Neural cell (in vitro differentiated cells): ENCODE measurements around the gene PPFIBP1. TPM values are rescaled to one million over a fixed set of nuclear protein-coding genes. Genes with fewer than 3 reads are reported as not detected.

ENCODE experiments used
- H2AFZ ChIP-seq: fragments of 200-600, 300-800 bp; sonication (generic), shearing (Covaris generic); 2 replicates; pipeline ENCODE4 v1.6.0; 2014; ENCODE audit warnings: low read depth, mild to moderate bottlenecking, antibody characterized with exemption, low read length, moderate library complexity
- H3F3A ChIP-seq: fragments of 200-600 bp; shearing (Covaris generic); 2 replicates; pipeline ENCODE4 v1.6.1; 2016; ENCODE audit warnings: mild to moderate bottlenecking, moderate library complexity, mixed read lengths, antibody characterized with exemption, low read length; ENCODE audit not compliant: insufficient read depth, poor library complexity, severe bottlenecking
- H3K27ac ChIP-seq: fragments of 200-600, 300-800 bp; sonication (generic), shearing (Covaris generic); 2 replicates; pipeline ENCODE4 v1.5.1; 2014; ENCODE audit warnings: mild to moderate bottlenecking, low read length, moderate library complexity
- H3K27me3 ChIP-seq: fragments of 300-800, 200-600 bp; sonication (generic), shearing (Covaris generic); 2 replicates; pipeline ENCODE4 v1.6.0; 2014; ENCODE audit warnings: mild to moderate bottlenecking, low read depth, low read length, moderate library complexity; ENCODE audit not compliant: insufficient read depth
- H3K36me3 ChIP-seq: fragments of 300-800, 200-600 bp; sonication (generic), shearing (Covaris generic); 2 replicates; pipeline ENCODE4 v1.5.1; 2014; ENCODE audit warnings: mild to moderate bottlenecking, antibody characterized with exemption, low read length, moderate library complexity; ENCODE audit not compliant: insufficient read depth
- H3K4me2 ChIP-seq: fragments of 300-800, 200-600 bp; sonication (generic), shearing (Covaris generic); 2 replicates; pipeline ENCODE4 v1.6.0; 2014; ENCODE audit warnings: mild to moderate bottlenecking, low read length
- H3K4me3 ChIP-seq: fragments of 300-800, 200-600 bp; sonication (generic), shearing (Covaris generic); 2 replicates; pipeline ENCODE4 v1.5.1; 2014; ENCODE audit warnings: mild to moderate bottlenecking, low read length, moderate library complexity
- H3K79me2 ChIP-seq: fragments of 200-600 bp; shearing (Covaris generic); replicated peaks from 2 replicates; pipeline ENCODE4 v1.6.0; 2014; ENCODE audit warnings: mild to moderate bottlenecking, low read length, moderate library complexity; ENCODE audit not compliant: insufficient read depth
- H3K9ac ChIP-seq: fragments of 300-800, 200-600 bp; sonication (generic), shearing (Covaris generic); 2 replicates; pipeline ENCODE4 v1.6.1; 2016; ENCODE audit warnings: mild to moderate bottlenecking, low read length, mixed read lengths
- H3K9me2 ChIP-seq: fragments of 200-600 bp; shearing (Covaris generic); 2 replicates; pipeline ENCODE4 v1.6.1; 2016; ENCODE audit warnings: mild to moderate bottlenecking, low read length, mixed read lengths; ENCODE audit not compliant: insufficient read depth
- H3K9me3 ChIP-seq: fragments of 200-600, 300-800 bp; sonication (generic), shearing (Covaris generic); 2 replicates; pipeline ENCODE4 v1.6.1; 2016; ENCODE audit warnings: mild to moderate bottlenecking, mixed run types, low read length, moderate library complexity, mixed read lengths
- H4K20me1 ChIP-seq: fragments of 200-600 bp; shearing (Covaris generic); 2 replicates; pipeline ENCODE4 v1.6.1; 2016; ENCODE audit warnings: mild to moderate bottlenecking, mixed run types; ENCODE audit not compliant: insufficient read depth
- CTCF ChIP-seq: fragments of 450-650 bp; IDR thresholded peaks from 2 replicates; pipeline ENCODE4 v1.5.1; 2014; ENCODE audit warnings: antibody characterized with exemption, mild to moderate bottlenecking, moderate library complexity; ENCODE audit not compliant: poor library complexity, severe bottlenecking
- EP300 ChIP-seq: fragments of 450-650 bp; conservative IDR thresholded peaks from 2 replicates; pipeline ENCODE4 v1.6.1; 2014; ENCODE audit warnings: antibody characterized with exemption, mild to moderate bottlenecking, moderate library complexity; ENCODE audit not compliant: poor library complexity, severe bottlenecking
- EZH2 ChIP-seq: fragments of 200-600, 300-800 bp; shearing (Covaris generic), sonication (generic); IDR thresholded peaks from 2 replicates; pipeline ENCODE4 v1.6.1; 2014; ENCODE audit warnings: antibody characterized with exemption, low read length, borderline replicate concordance, mild to moderate bottlenecking; ENCODE audit not compliant: insufficient read depth, poor library complexity, severe bottlenecking
- MXI1 ChIP-seq: fragments of 450-650 bp; conservative IDR thresholded peaks from 2 replicates; pipeline ENCODE4 v1.6.1; 2014; ENCODE audit warnings: antibody characterized with exemption, mild to moderate bottlenecking; ENCODE audit not compliant: poor library complexity, severe bottlenecking
- POLR2AphosphoS5 ChIP-seq: IDR thresholded peaks from 2 replicates; pipeline ENCODE4 v1.6.1; 2012
- RAD21 ChIP-seq: fragments of 450-650 bp; conservative IDR thresholded peaks from 2 replicates; pipeline ENCODE4 v1.6.1; 2014; ENCODE audit warnings: antibody characterized with exemption, mild to moderate bottlenecking, moderate library complexity
- REST ChIP-seq: IDR thresholded peaks from 2 replicates; pipeline ENCODE4 v1.6.1; 2012; ENCODE audit warnings: borderline replicate concordance
- SMC3 ChIP-seq: fragments of 450-650 bp; conservative IDR thresholded peaks from 2 replicates; pipeline ENCODE4 v1.6.1; 2014; ENCODE audit warnings: antibody characterized with exemption, mild to moderate bottlenecking, moderate library complexity; ENCODE audit not compliant: poor library complexity
- TAF1 ChIP-seq: IDR thresholded peaks from 2 replicates; pipeline ENCODE4 v1.6.1; 2012; ENCODE audit warnings: low read depth
- polyA plus RNA-seq: library from polyadenylated mRNA; depleted of rRNA; stranded (reverse); fragments of >200 nt; gene quantifications from 2 replicates; pipeline ENCODE4 v1.2.3, GENCODE V29; 2014

PPFIBP1 gene
- polyA plus RNA-seq, 1 donor from 2014 or later, result 30.2 TPM

DNA sequence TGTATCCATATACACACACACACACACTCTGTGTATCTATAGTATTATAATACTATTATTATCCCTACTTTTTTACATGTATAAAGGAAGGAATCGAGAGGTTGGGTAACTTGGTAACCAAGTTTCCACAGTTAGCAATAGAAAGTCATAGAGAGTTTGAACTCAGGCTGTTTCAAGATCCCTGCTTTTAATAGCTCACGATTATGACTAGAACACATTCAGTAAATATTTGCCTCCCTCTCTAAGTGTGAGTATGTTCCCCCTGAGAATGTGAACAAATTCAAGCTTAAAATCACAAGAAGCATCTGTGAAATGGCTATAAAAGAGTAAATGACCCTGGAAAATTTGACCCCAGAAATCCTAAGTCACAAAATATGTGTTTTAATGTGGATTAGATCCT is 161.3 kb downstream of the PPFIBP1 start:
- Histone ChIP-seq H3K36me3 (peaks cover 10% of the 10 kb centered on the region), H3K9ac (no peak overlapping the region), H3K9me3 (no peaks in the 10 kb centered on the region), H3F3A (no peaks in the 10 kb centered on the region), H3K79me2 (no peaks in the 10 kb centered on the region), H3K27ac (no peak overlapping the region), H3K4me2 (no peak overlapping the region), H2AFZ (no peak overlapping the region), H3K9me2 (no peaks in the 10 kb centered on the region), H4K20me1 (no peaks in the 10 kb centered on the region), H3K27me3 (no peaks in the 10 kb centered on the region), H3K4me3 (no peak overlapping the region)
- TF ChIP-seq EP300 (no peak), CTCF (no peak), MXI1 (no peak), TAF1 (no peak), REST (no peak), SMC3 (no peak), RAD21 (no peak), POLR2AphosphoS5 (no peak), EZH2 (no peak)

DNA sequence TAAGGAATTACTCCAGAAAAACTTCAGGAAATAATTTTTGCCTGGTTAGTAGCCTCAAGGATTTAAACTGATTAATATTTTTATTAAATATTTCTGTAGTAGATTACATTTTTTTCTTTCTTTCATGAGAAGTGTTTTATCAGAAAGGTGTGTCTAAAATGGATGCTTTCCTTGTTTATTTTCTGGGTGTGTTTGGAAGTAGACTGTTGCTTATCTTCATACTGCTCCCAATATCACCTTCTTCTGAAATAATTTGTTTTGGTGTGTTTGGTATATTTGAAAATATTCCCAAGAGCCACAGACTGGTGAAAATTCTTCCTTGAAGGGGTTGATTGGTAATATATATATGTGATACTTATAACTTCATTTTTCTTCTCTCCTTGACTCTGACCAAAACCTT is 162.1 kb downstream of the PPFIBP1 start:
- TF ChIP-seq MXI1, result no peak
- TF ChIP-seq RAD21, result no peak
- TF ChIP-seq EP300, result no peak
- TF ChIP-seq SMC3, result no peak
- no peak for TF ChIP-seq TAF1
- TF ChIP-seq CTCF, result no peak
- no peak for TF ChIP-seq REST
- TF ChIP-seq POLR2AphosphoS5, result no peak
- no peak for TF ChIP-seq EZH2
- no peaks in the 10 kb centered on the region for H3F3A ChIP-seq
- H3K9ac ChIP-seq, result no peak overlapping the region
- no peak overlapping the region for H3K4me2 ChIP-seq
- no peaks in the 10 kb centered on the region for H3K79me2 ChIP-seq
- H3K9me3 ChIP-seq, result no peaks in the 10 kb centered on the region
- no peak overlapping the region for H3K27ac ChIP-seq
- H3K9me2 ChIP-seq, result no peaks in the 10 kb centered on the region
- H4K20me1 ChIP-seq, result no peaks in the 10 kb centered on the region
- peaks cover 5% of the 10 kb centered on the region for H3K36me3 ChIP-seq
- H3K4me3 ChIP-seq, result no peak overlapping the region
- no peak overlapping the region for H2AFZ ChIP-seq
- H3K27me3 ChIP-seq, result no peaks in the 10 kb centered on the region
